ENCODE measurements around the gene UNC93A.

Gene UNC93A

GRCh38 chr6:167293088-167293589 lies 2.0 kb downstream of the UNC93A start:
- H3K4me3 ChIP-seq (ENCODE audit: low read depth, low read length) = no peak overlapping the region

GRCh38 chr6:167293590-167294091 lies 2.5 kb downstream of the UNC93A start:
- TF ChIP-seq CTCF (IDR thresholded peaks at IDR 0.05; ENCODE audit: low read depth, low read length, missing control alignments) = no peak
- no peak overlapping the region for H3K4me3 ChIP-seq (ENCODE audit: low read depth, low read length)
- DNase-seq (ENCODE audit: low read depth) = no peak

More at GRCh38 chr6:167293088-167293589, 2.0 kb downstream of the UNC93A start:
- DNase-seq (ENCODE audit: low read depth) = no peak
- no peak for TF ChIP-seq CTCF (IDR thresholded peaks at IDR 0.05; ENCODE audit: low read depth, low read length, missing control alignments)

- TF ChIP-seq CTCF (IDR thresholded peaks at IDR 0.05; ENCODE audit: low read depth, low read length, missing control alignments) = no peak
Measured at GRCh38 chr6:167294241-167294640, 3.1 kb downstream of the UNC93A start.

GRCh38 chr6:167294651-167295494 lies 3.8 kb downstream of the UNC93A start:
- no peak for TF ChIP-seq CTCF (IDR thresholded peaks at IDR 0.05; ENCODE audit: low read depth, low read length, missing control alignments)
- H3K4me3 ChIP-seq (ENCODE audit: low read depth, low read length) = no peak overlapping the region
- no peak for DNase-seq (ENCODE audit: low read depth)

More at GRCh38 chr6:167294241-167294640, 3.1 kb downstream of the UNC93A start:
- no peak for DNase-seq (ENCODE audit: low read depth)
- no peak overlapping the region for H3K4me3 ChIP-seq (ENCODE audit: low read depth, low read length)

- no peak for TF ChIP-seq CTCF (IDR thresholded peaks at IDR 0.05; ENCODE audit: low read depth, low read length, missing control alignments)
- H3K4me3 ChIP-seq (ENCODE audit: low read depth, low read length) = no peak overlapping the region
- DNase-seq (ENCODE audit: low read depth) = no peak
Measured at GRCh38 chr6:167295495-167296292, 4.6 kb downstream of the UNC93A start.

GRCh38 chr6:167296293-167296690 lies 5.2 kb downstream of the UNC93A start:
- DNase-seq (ENCODE audit: low read depth) = no peak
- no peak overlapping the region for H3K4me3 ChIP-seq (ENCODE audit: low read depth, low read length)
- TF ChIP-seq CTCF (IDR thresholded peaks at IDR 0.05; ENCODE audit: low read depth, low read length, missing control alignments) = no peak
